Heart left ventricle (tissue), 16 donors: ENCODE results near the gene OPCML. TPM values are rescaled to one million over a fixed set of nuclear protein-coding genes. Genes with fewer than 3 reads are reported as not detected.
"Not testable (repeated sequence)": the region's sequence is repeated elsewhere in the genome, so short reads cannot be mapped to it uniquely, and the experiment has no call there.

ENCODE experiments used
- ATAC-seq, 4 donors: fragments of 200-7000 bp; cut with Tn5 transposase; one replicate each; pipeline ENCODE4 v1.9.1; 2020 to 2022; ENCODE audit warnings: moderate library complexity in 4 of 4, mild to moderate bottlenecking in 3 of 4, moderate number of reproducible peaks in 1 of 4
- DNase-seq, 5 donors: peaks; one replicate each; pipeline ENCODE4 v3.0.0-alpha.2; 2020
- H3K27ac ChIP-seq, 12 donors: fragments of 200-600 bp; sonication (generic) in 4 of 12; one replicate each; pipeline versions ENCODE4 v1.5.0 to v1.8.0; 2016 to 2022; ENCODE audit warnings: mild to moderate bottlenecking in 2 of 12
- H3K27me3 ChIP-seq, 9 donors: fragments of 200-600 bp; sonication (generic) in 2 of 9; one replicate each; pipeline versions ENCODE4 v1.5.1 to v1.8.0; 2016 to 2022; ENCODE audit warnings: mild to moderate bottlenecking in 3 of 9
- H3K36me3 ChIP-seq, 9 donors: fragments of 200-600 bp; sonication (generic) in 2 of 9; one replicate each; pipeline versions ENCODE4 v1.5.0 to v1.8.0; 2018 to 2022; ENCODE audit warnings: mild to moderate bottlenecking in 2 of 9
- H3K4me1 ChIP-seq, 12 donors: fragments of 200-600 bp; sonication (generic) in 4 of 12; one replicate each; pipeline versions ENCODE4 v1.5.0 to v1.8.0; 2016 to 2022; ENCODE audit warnings: mild to moderate bottlenecking in 3 of 12
- H3K4me3 ChIP-seq, 12 donors: fragments of 200-600 bp; sonication (generic) in 4 of 12; one replicate each; pipeline versions ENCODE4 v1.5.0 to v1.8.0; 2017 to 2022; ENCODE audit warnings: mild to moderate bottlenecking in 9 of 12, moderate library complexity in 4 of 12
- H3K9me3 ChIP-seq, 12 donors: fragments of 200-600 bp; sonication (generic) in 4 of 12; one replicate each; pipeline versions ENCODE4 v1.5.0 to v1.8.0; 2016 to 2022; ENCODE audit warnings: mild to moderate bottlenecking in 1 of 12
- CTCF ChIP-seq, 12 donors: fragments of 200-600 bp; sonication (generic) in 4 of 12; IDR thresholded peaks; one replicate each; pipeline versions ENCODE4 v1.5.0 to v1.8.0; 2018 to 2022; ENCODE audit warnings: antibody characterized with exemption in 12 of 12, mild to moderate bottlenecking in 5 of 12
- POLR2A ChIP-seq, 2 donors: fragments of 450-650 bp; IDR thresholded peaks; one replicate each; pipeline ENCODE4 v1.6.1; 2017; ENCODE audit warnings: antibody characterized with exemption in 2 of 2, mild to moderate bottlenecking in 2 of 2, moderate library complexity in 2 of 2
- WGBS, 4 donors: extraction: QIAGEN DNeasy Blood & Tissue Kit in 2 of 4; methylation state at CpG; one replicate each; pipeline versions ENCODE4 v1.1.5 to v1.1.7; 2013 to 2018; 5-methylcytosine and 5-hydroxymethylcytosine counted together
- intact Hi-C, 10 donors: fragments of 100-400 bp; cut with DNase I; formaldehyde crosslinking; loops; one replicate each; pipeline versions ENCODE4 v1.11.1 to v1.14.2; 2022
- polyA plus RNA-seq, 2 donors: library from polyadenylated mRNA; stranded (reverse); fragments of 200-250 nt; gene quantifications; one replicate each; pipeline ENCODE4 v1.2.3, GENCODE V29; 2013
- total RNA-seq, 9 donors: library from RNA; depleted of rRNA in 2 of 9; stranded (reverse); fragments of >200 nt in 2 of 9; fragmentation: NEBNext Ultra II Directional in 3 of 9; extraction: Animal tissue kit (Norgen Biotek cat#: 25700) in 3 of 9; gene quantifications; one replicate each; pipeline versions ENCODE4 v1.1.0 to v1.2.4, GENCODE V29; 2016 to 2023
- donor health status: ischemic (EF 13 %, LVEDD 7.1; RV severe dilation, severe dysfunction).
- donor health status: healthy with polysubstance abuse.
- donor health status: DM: no; HTN: yes; CAD: no.
- donor health status: DM: no; HTN: no; CAD: no.
- donor health status: ischemic (EF 25% LVEDD 6.9; RV normal size, moderate dysfunction).
- donor health status: ischemic (EF 25% LVEDD 5.7; RV mildly dilated, moderate dysfunction).
- donor health status: healthy.
- donor health status: DM: yes; HTN: yes; CAD: no.
- donor health status: ischemic (EF 35%, LVEDD 5.7; RV mildly dilated, moderate dysfunction).
- donor health status: nonischemic (EF 11% LVEDD 7.7; RV severe dilation, severe dysfunction).
- donor health status: DM: yes; HTN: yes; CAD: no.
- donor health status: PGD.
- donor health status: ischemic (EF 29% LVEDD 5.4; RV normal size, mild dysfunction).
- donor health status: nonischemic (EF 23%, LVEDD 6.1; RV moderate dilation, normal function).

Gene OPCML
- total and polyA plus RNA-seq, 11 donors: 0.04 to 1.3 (median 0.23) TPM; not detected in 3

- DNase-seq (no peak), ATAC-seq (no peak)
- TF ChIP-seq CTCF (IDR thresholded peaks at IDR 0.05) (no peak), POLR2A (IDR thresholded peaks at IDR 0.05) (no peak)
- intact Hi-C loops: no loop called here
- no peaks in the 10 kb centered on the region for H3K36me3 ChIP-seq
- peaks cover 0 to 21% (median 3%) of the 10 kb centered on the region in 12 donors for H3K9me3 ChIP-seq
- peaks cover 0 to 15% (median 0%) of the 10 kb centered on the region in 9 donors for H3K27me3 ChIP-seq
- no peak overlapping the region for H3K4me3 ChIP-seq
- H3K27ac ChIP-seq: no peak overlapping the region
- H3K4me1 ChIP-seq: no peaks in the 10 kb centered on the region
Observed at GRCh38 chr11:132395434-132395833, 1136.9 kb downstream of the OPCML start.

- no peak overlapping the region for H3K27ac ChIP-seq
- no peaks in the 10 kb centered on the region for H3K4me1 ChIP-seq
- ATAC-seq (no peak), DNase-seq (no peak)
- no peaks in the 10 kb centered on the region for H3K36me3 ChIP-seq
- peaks cover 0 to 23% (median 0%) of the 10 kb centered on the region in 12 donors for H3K9me3 ChIP-seq
- intact Hi-C loops: no loop called here
- H3K27me3 ChIP-seq: no peaks in the 10 kb centered on the region
- 88 to 95% (median 90%) methylated on average over 1 to 3 of the region's 3 CpGs for WGBS, 4 donors
- no peak overlapping the region for H3K4me3 ChIP-seq
- TF ChIP-seq CTCF (IDR thresholded peaks at IDR 0.05) (no peak), POLR2A (IDR thresholded peaks at IDR 0.05) (no peak)
Observed at GRCh38 chr11:132379540-132379939, 1152.8 kb downstream of the OPCML start.

- WGBS, 4 donors: 83 to 96% (median 93%) methylated on average over 4 of the region's 4 CpGs
- no peak overlapping the region for H3K27ac ChIP-seq
- TF ChIP-seq POLR2A (IDR thresholded peaks at IDR 0.05) (no peak), CTCF (IDR thresholded peaks at IDR 0.05) (no peak)
Observed at GRCh38 chr11:132373405-132374143, 1158.7 kb downstream of the OPCML start.

GRCh38 chr11:132370114-132370513, 1162.2 kb downstream of the OPCML start:
- ATAC-seq, intact Hi-C loops, H3K4me3 ChIP-seq, H3K27ac ChIP-seq, H3K9me3 ChIP-seq, H3K27me3 ChIP-seq, H3K36me3 ChIP-seq, DNase-seq, H3K4me1 ChIP-seq: not testable (repeated sequence)

More at GRCh38 chr11:132373405-132374143, 1158.7 kb downstream of the OPCML start:
- H3K9me3 ChIP-seq: no peaks in the 10 kb centered on the region
- H3K4me1 ChIP-seq: no peaks in the 10 kb centered on the region
- no peaks in the 10 kb centered on the region for H3K36me3 ChIP-seq
- intact Hi-C loops: no loop called here
- ATAC-seq (no peak), DNase-seq (no peak)
- H3K27me3 ChIP-seq: no peaks in the 10 kb centered on the region
- no peak overlapping the region for H3K4me3 ChIP-seq

- Histone ChIP-seq H3K27me3 (peaks cover 0 to 3% (median 0%) of the 10 kb centered on the region in 9 donors), H3K4me3 (no peak overlapping the region), H3K36me3 (no peaks in the 10 kb centered on the region), H3K4me1 (no peaks in the 10 kb centered on the region), H3K27ac (no peak overlapping the region), H3K9me3 (no peaks in the 10 kb centered on the region)
- ATAC-seq (no peak), DNase-seq (no peak)
- intact Hi-C loops: no loop called here
- 91 to 94% (median 92%) methylated on average over 3 of the region's 3 CpGs for WGBS, 4 donors
- TF ChIP-seq CTCF (IDR thresholded peaks at IDR 0.05) (no peak), POLR2A (IDR thresholded peaks at IDR 0.05) (no peak)
Observed at GRCh38 chr11:132367293-132367692, 1165.0 kb downstream of the OPCML start.
